KOPT-K1 (cell line): ENCODE results near the gene ZSCAN5A.
"Not testable (repeated sequence)": the region's sequence is repeated elsewhere in the genome, so short reads cannot be mapped to it uniquely, and the experiment has no call there.

Source experiments
- H3K27ac ChIP-seq: fragments of 200-600 bp; sonication (generic); 2 replicates; pipeline ENCODE4 v1.5.1; 2016; ENCODE audit warnings: antibody characterized with exemption, mild to moderate bottlenecking, low read depth, low read length; ENCODE audit not compliant: poor library complexity, severe bottlenecking
- H3K36me3 ChIP-seq: fragments of 200-600 bp; sonication (generic); 2 replicates; pipeline ENCODE4 v1.5.1; 2017; ENCODE audit warnings: antibody characterized with exemption, mild to moderate bottlenecking, low read length, moderate library complexity; ENCODE audit not compliant: insufficient read depth
- H3K9me3 ChIP-seq: fragments of 200-600 bp; sonication (generic); 2 replicates; pipeline ENCODE4 v1.5.1; 2017; ENCODE audit warnings: antibody characterized with exemption, low read length, mild to moderate bottlenecking; ENCODE audit not compliant: insufficient read depth, poor library complexity, severe bottlenecking

Gene ZSCAN5A, protein sequence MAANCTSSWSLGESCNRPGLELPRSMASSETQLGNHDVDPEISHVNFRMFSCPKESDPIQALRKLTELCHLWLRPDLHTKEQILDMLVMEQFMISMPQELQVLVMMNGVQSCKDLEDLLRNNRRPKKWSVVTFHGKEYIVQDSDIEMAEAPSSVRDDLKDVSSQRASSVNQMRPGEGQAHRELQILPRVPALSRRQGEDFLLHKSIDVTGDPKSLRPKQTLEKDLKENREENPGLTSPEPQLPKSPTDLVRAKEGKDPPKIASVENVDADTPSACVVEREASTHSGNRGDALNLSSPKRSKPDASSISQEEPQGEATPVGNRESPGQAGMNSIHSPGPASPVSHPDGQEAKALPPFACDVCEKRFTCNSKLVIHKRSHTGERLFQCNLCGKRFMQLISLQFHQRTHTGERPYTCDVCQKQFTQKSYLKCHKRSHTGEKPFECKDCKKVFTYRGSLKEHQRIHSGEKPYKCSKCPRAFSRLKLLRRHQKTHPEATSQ

GRCh38 chr19:56314381-56315076 lies at the start of gene ZSCAN5A:
Gene ZSCAN5A (minus strand): TSS chr19:56314839. CDS start chr19:56225046, 89,793 bp downstream.
- Histone ChIP-seq H3K27ac (peak within 1 kb of the TSS; percentile 85), H3K36me3 (peaks cover 6% of the 10 kb centered on the region), H3K9me3 (no peaks in the 10 kb centered on the region)

GRCh38 chr19:56360841-56361240 lies 46.2 kb upstream of the ZSCAN5A start:
- H3K27ac ChIP-seq: no peak overlapping the region
- H3K36me3 ChIP-seq: no peaks in the 10 kb centered on the region
- H3K9me3 ChIP-seq: peaks cover 56% of the 10 kb centered on the region

DNA sequence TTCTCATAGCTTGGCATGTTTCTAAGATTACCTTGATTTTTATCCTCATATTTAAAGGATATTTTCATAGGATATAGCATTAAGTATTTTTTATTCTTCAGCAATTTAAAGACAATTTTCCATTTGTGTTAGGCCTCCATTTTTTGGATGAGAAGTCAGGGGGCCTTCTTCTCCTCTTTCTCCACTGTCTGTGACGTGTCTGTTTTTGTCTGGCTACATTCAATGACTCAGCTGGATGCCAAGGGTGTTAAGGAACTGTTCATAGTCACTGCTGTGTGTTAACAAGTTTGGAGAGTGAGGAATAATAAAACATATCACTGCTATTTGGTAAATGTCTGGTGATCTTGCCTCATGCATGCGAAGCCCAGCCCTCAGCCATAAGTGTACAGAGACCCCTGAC lies 42.3 kb upstream of the ZSCAN5A start:
- no peaks in the 10 kb centered on the region for H3K36me3 ChIP-seq
- H3K9me3 ChIP-seq: peaks cover 35% of the 10 kb centered on the region
- H3K27ac ChIP-seq: no peak overlapping the region

- peaks cover 26% of the 10 kb centered on the region for H3K9me3 ChIP-seq
- H3K27ac ChIP-seq: no peak overlapping the region
- H3K36me3 ChIP-seq: no peaks in the 10 kb centered on the region
Observed at GRCh38 chr19:56355517-56355916, 40.9 kb upstream of the ZSCAN5A start.

DNA sequence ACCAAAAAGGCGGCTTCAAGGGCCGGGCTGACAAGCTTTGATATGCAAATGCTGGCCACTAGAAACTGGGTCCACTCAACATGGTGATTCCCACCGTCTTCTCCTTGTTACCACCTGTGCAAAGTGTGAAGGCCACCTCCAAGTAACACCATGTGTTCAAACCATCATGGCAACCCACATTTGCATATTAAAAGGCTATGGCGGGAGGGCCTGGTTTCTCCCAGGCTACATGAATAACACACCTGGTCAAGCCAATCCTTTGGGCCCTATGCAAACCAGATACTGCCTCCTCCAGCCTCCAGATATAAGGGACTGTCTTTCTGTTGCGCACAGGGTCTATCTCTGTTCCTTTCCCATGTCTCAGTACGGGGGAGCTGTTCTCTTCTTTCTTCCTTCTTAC lies 36.6 kb upstream of the ZSCAN5A start:
- Histone ChIP-seq H3K27ac (no peak overlapping the region), H3K9me3 (no peaks in the 10 kb centered on the region), H3K36me3 (no peaks in the 10 kb centered on the region)

DNA sequence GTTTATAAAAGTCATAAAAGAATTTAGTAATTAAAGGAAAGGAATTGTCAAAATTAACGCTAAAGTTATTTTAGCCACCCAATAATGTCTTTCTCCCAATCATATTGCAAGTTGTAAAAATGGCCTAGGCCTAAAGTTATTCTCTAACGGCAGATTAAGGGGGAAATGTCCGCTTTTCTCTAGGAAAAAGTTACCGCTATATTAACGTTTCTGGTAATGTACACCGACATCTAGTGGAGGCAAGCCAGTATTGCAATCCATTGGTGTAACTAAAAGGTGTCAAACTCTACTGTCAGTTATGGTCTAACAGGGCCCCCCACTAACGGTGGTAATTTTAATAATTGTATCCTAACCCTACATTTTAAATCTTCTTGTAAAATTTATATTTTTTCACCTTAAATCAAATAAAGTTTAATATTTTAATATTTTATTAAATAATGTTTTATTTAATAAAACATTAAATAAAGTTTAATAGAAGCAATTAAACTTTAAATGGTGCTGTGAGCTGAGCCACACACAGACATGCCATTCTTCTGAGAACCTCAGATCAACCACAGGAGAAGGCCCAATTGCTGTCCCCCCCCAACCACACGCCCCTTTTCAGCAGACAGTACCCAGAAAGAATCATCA lies 35.9 kb upstream of the ZSCAN5A start:
- no peak overlapping the region for H3K27ac ChIP-seq
- no peaks in the 10 kb centered on the region for H3K9me3 ChIP-seq
- H3K36me3 ChIP-seq: no peaks in the 10 kb centered on the region

DNA sequence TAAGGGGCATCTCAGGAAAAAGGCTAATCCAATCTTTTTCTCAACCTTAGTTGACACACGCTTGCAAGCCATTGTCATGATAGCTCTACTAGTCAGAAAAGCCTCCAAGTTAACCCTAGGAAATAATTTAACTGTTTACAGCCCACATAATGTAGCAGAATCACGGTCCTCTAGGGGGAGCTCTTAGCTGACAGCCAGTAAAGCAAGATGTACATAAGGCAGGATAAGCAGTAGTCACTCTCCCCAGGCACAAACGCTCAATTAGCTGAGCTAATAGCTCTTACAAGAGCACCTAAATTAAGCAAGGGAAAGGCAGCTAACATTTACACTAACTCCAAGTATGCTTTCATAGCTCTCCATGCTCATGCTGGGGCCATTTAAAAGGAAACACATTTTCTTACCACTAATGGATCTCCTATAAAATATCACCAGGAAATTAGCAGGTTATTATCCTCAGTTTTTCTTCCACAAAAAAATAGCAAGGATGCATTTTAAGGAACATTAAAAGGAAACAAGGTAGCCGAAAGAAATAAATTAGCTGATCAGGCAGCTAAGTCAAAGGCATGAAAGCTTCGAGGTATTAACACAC lies 33.7 kb upstream of the ZSCAN5A start:
- Histone ChIP-seq H3K36me3 (no peaks in the 10 kb centered on the region), H3K27ac (no peak overlapping the region), H3K9me3 (peaks cover 2% of the 10 kb centered on the region)

DNA sequence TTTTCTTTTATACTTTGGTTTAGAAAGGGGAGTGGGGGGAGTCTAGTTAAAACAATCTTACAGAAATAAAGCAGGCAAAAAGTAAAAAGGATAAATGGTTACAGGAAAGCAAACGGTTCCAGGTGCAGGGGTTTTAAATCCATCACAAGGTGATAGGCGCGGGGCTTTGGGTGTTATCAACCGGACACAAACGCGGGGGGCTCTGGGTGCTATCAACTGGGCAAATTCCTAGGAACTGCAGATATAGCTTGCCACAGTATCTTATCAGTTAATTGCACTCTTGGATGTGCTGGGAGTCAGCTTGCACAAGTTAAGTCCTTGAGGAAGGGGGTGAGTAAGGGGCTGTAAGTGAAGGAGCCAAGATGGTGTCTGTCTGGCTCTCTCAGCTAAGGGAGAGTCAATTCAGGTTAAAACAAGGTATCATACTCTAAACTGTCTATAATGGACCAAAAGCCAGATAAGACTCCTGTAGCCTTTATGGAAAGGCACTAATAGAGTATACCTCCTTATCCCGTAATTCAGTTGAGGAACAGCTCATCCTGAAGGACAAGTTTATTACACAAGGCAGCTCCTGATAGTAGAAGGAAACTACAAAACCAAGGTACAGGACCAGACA lies 32.6 kb upstream of the ZSCAN5A start:
- Histone ChIP-seq H3K9me3 (peaks cover 13% of the 10 kb centered on the region), H3K36me3 (no peaks in the 10 kb centered on the region), H3K27ac (no peak overlapping the region)

DNA sequence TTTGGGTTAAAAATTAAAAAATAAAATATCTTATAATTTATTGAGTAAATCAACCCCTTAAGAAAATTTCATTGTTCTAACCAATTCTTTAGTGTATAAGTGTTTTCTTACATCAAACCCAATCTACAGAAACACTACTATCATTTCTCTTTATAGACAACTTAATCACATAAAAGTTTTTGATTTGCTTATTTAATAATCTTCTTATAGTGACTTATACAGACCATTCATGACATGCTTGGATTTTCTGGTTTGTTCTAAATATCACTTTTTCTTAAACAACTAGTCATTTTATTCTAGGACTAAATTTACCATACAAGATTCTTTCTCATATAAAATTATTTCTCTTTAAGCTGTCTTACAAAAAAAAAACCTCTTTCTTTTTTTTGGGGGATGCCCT lies 27.3 kb upstream of the ZSCAN5A start:
- Histone ChIP-seq H3K27ac (no peak overlapping the region), H3K36me3 (no peaks in the 10 kb centered on the region), H3K9me3 (peaks cover 37% of the 10 kb centered on the region)

DNA sequence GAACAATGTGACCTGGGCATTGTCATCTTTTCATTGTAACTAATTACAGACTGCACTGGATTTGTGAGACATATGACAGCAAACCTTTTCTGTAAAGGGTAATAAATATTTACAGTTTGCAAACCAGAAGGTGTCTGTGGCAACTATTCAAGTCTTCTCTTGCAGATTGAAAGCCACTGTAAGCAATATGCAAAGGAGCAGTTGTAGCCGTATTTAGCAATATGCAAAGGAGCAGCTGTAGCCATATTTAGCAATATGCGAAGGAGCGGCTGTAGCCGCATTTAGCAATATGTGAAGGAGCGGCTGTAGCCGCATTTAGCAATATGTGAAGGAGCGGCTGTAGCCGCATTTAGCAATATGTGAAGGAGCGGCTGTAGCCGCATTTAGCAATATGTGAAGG lies 24.4 kb upstream of the ZSCAN5A start:
- H3K9me3 ChIP-seq: peaks cover 37% of the 10 kb centered on the region
- H3K36me3 ChIP-seq, H3K27ac ChIP-seq: not testable (repeated sequence)

GRCh38 chr19:56337077-56337476 lies 22.4 kb upstream of the ZSCAN5A start:
- not testable (repeated sequence) for H3K36me3 ChIP-seq, H3K27ac ChIP-seq
- H3K9me3 ChIP-seq: peaks cover 24% of the 10 kb centered on the region

GRCh38 chr19:56335371-56335770 lies 20.7 kb upstream of the ZSCAN5A start:
- not testable (repeated sequence) for H3K36me3 ChIP-seq, H3K27ac ChIP-seq, H3K9me3 ChIP-seq

DNA sequence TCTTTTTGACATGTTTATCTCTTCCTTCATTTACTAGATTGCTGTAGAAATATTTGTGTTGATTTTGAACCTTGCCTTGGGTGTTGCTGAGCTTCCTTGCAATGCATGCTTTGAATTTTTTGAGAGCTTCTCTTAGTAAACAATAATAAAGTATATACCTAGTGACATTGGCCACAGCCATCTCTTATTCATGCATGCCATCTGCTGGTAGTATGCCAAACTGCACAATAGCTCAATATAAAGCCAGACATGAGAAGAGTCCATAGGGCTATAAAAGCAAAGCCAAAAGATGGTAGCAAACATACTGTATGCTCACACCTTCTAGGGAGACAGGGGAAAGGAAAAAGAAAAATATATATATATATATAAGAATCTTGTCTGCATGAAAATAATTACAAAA lies 18.9 kb upstream of the ZSCAN5A start:
- Histone ChIP-seq H3K27ac (no peak overlapping the region), H3K36me3 (no peaks in the 10 kb centered on the region), H3K9me3 (no peaks in the 10 kb centered on the region)

DNA sequence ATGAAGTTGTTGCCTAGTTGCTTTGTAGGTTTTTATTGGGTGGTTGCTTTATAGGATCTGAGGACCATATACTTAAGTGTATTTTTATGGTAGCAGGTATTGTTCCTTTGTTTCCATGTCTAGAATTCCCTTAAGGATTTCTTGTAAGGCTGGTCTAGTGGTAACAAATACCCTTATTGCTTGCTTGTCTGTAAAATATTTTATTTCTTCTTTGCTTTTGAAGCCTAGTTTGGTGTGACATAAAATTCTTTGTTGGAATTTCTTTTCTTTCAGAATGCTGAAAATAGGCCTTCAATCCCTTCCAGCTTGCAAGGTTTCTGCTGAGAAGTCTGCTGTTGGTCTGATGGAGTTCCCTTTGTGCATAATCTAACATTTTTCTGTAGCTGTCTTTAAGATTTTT lies 18.1 kb upstream of the ZSCAN5A start:
- no peaks in the 10 kb centered on the region for H3K36me3 ChIP-seq
- no peak overlapping the region for H3K27ac ChIP-seq
- H3K9me3 ChIP-seq: no peaks in the 10 kb centered on the region

- no peaks in the 10 kb centered on the region for H3K9me3 ChIP-seq
- H3K27ac ChIP-seq: no peak overlapping the region
- H3K36me3 ChIP-seq: no peaks in the 10 kb centered on the region
Observed at GRCh38 chr19:56324436-56324835, 9.8 kb upstream of the ZSCAN5A start.
